ENCODE measurements around the gene DCK. TPM values are rescaled to one million over a fixed set of nuclear protein-coding genes. Genes with fewer than 3 reads are reported as not detected.

Gene DCK
- total RNA-seq, 2 experiments from 2014 or later: 90.1 to 146 TPM

DNA sequence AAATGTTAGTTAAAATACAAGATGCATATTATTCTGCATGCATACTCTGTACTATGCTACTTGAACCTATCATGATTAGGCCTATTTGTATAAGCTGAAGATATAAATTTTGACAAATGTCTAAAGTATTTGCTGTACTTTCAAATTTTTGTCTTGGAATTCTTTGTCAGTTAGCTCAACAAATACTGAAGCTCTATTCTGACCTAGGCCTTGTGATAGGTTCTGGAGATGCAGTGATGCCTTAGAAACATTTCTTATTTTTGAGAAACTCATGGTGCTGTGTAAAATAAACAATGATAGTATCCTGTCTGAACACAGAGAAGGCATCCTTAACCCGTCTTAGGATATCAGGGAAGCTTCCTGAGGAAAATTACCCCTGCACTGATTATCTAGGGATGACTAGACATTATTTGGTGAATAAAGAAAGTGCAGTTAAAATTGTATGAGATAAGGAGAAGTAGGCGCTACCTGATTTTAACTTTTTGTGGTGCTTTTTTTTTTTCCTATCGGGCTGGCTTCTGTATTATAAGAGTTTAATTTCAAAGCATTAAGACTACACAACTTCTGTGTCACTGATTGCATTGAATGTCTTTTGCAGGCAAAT is 47.9 kb upstream of the DCK start:
- H3K4me3 ChIP-seq (ENCODE audit: low read depth, low read length, poor library complexity, severe bottlenecking): no peak overlapping the region
- BruUV-seq (replicated peaks): no TSS peak
- DNase-seq (ENCODE audit: low spot score): no peak
- ChIA-PET CTCF (ENCODE audit: unreplicated experiment) (no interaction called here), POLR2A (interaction anchor here (0.6 to 8.4 kb wide), 10 partner anchors 12 to 1092 kb away, joined by 3 to 84 read pairs (median 6); no protein-coding TSS in a partner anchor)
- no peaks in the 10 kb centered on the region for H3K9me3 ChIP-seq (ENCODE audit: low read length)
- H3K4me2 ChIP-seq (ENCODE audit: low read length): peak overlapping the region; percentile 25
- H3K4me1 ChIP-seq (ENCODE audit: insufficient read depth, low read length, poor library complexity, severe bottlenecking): peaks cover 34% of the 10 kb centered on the region
- no peaks in the 10 kb centered on the region for H4K20me1 ChIP-seq (ENCODE audit: insufficient read depth, low read length)
- peaks cover 6% of the 10 kb centered on the region for H3K36me3 ChIP-seq (ENCODE audit: insufficient read depth, low read length)
- H3K79me2 ChIP-seq (ENCODE audit: insufficient read depth, low read depth, low read length): peaks cover 27% of the 10 kb centered on the region; the same call in 1 of the 2 replicates
- TF ChIP-seq, protein P1, sequence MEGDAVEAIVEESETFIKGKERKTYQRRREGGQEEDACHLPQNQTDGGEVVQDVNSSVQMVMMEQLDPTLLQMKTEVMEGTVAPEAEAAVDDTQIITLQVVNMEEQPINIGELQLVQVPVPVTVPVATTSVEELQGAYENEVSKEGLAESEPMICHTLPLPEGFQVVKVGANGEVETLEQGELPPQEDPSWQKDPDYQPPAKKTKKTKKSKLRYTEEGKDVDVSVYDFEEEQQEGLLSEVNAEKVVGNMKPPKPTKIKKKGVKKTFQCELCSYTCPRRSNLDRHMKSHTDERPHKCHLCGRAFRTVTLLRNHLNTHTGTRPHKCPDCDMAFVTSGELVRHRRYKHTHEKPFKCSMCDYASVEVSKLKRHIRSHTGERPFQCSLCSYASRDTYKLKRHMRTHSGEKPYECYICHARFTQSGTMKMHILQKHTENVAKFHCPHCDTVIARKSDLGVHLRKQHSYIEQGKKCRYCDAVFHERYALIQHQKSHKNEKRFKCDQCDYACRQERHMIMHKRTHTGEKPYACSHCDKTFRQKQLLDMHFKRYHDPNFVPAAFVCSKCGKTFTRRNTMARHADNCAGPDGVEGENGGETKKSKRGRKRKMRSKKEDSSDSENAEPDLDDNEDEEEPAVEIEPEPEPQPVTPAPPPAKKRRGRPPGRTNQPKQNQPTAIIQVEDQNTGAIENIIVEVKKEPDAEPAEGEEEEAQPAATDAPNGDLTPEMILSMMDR (conservative IDR thresholded peaks at IDR 0.05; ENCODE audit: low read length): no peak
- no peak for TF ChIP-seq EZH2phosphoT487 (IDR thresholded peaks at IDR 0.05; ENCODE audit: borderline replicate concordance, low read depth, low read length)
- intact Hi-C loops (cut with micrococcal nuclease; ENCODE audit: unreplicated experiment): no loop called here
- no peak overlapping the region for H3K27ac ChIP-seq (ENCODE audit: low read depth, low read length, poor library complexity, severe bottlenecking)
- H3K9me2 ChIP-seq (ENCODE audit: insufficient read depth, low read length): no peaks in the 10 kb centered on the region
- H2AFZ ChIP-seq (ENCODE audit: low read length): no peak overlapping the region

DNA sequence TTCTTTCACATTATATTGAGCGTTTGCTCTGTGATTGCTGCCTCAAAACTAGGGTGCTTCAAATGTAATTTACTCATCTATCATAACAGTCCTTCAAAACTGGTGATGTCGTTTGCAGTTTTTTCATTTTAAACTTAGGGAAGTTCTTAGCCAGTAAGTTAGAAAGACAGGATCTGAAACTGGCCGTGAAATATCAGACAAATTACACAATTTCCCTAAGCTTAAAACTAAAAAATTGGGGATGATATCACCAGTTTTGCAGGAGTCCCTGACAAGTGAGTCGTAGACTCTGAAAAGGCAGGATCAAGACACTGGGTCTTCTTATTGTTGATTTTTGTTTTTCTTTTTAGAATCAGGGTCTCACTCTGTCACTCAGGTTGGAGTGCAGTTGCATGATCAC is 46.5 kb upstream of the DCK start:
- no peak overlapping the region for H3K27ac ChIP-seq (ENCODE audit: low read depth, low read length, poor library complexity, severe bottlenecking)
- H3K79me2 ChIP-seq (ENCODE audit: insufficient read depth, low read depth, low read length): peaks cover 19% of the 10 kb centered on the region; the same call in 1 of the 2 replicates
- POLR2A ChIA-PET: interaction anchor here (8.4 kb wide), 1 partner anchor 11 kb away, joined by 84 read pairs; no protein-coding TSS in a partner anchor
- H3K9me3 ChIP-seq (ENCODE audit: low read length): no peaks in the 10 kb centered on the region
- H3K9me2 ChIP-seq (ENCODE audit: insufficient read depth, low read length): no peaks in the 10 kb centered on the region
- H2AFZ ChIP-seq (ENCODE audit: low read length): no peak overlapping the region
- CTCF ChIA-PET (ENCODE audit: unreplicated experiment): no interaction called here
- H3K4me1 ChIP-seq (ENCODE audit: insufficient read depth, low read length, poor library complexity, severe bottlenecking): peaks cover 31% of the 10 kb centered on the region
- DNase-seq (ENCODE audit: low spot score): no peak
- peaks cover 15% of the 10 kb centered on the region for H3K36me3 ChIP-seq (ENCODE audit: insufficient read depth, low read length)
- TF ChIP-seq, protein P1 (conservative IDR thresholded peaks at IDR 0.05; ENCODE audit: low read length): no peak
- no peak for TF ChIP-seq EZH2phosphoT487 (IDR thresholded peaks at IDR 0.05; ENCODE audit: borderline replicate concordance, low read depth, low read length)
- no peak overlapping the region for H3K4me2 ChIP-seq (ENCODE audit: low read length)
- H3K4me3 ChIP-seq (ENCODE audit: low read depth, low read length, poor library complexity, severe bottlenecking): no peak overlapping the region
- no TSS peak for BruUV-seq (replicated peaks)
- H4K20me1 ChIP-seq (ENCODE audit: insufficient read depth, low read length): no peaks in the 10 kb centered on the region
- intact Hi-C loops (cut with micrococcal nuclease; ENCODE audit: unreplicated experiment): no loop called here

DNA sequence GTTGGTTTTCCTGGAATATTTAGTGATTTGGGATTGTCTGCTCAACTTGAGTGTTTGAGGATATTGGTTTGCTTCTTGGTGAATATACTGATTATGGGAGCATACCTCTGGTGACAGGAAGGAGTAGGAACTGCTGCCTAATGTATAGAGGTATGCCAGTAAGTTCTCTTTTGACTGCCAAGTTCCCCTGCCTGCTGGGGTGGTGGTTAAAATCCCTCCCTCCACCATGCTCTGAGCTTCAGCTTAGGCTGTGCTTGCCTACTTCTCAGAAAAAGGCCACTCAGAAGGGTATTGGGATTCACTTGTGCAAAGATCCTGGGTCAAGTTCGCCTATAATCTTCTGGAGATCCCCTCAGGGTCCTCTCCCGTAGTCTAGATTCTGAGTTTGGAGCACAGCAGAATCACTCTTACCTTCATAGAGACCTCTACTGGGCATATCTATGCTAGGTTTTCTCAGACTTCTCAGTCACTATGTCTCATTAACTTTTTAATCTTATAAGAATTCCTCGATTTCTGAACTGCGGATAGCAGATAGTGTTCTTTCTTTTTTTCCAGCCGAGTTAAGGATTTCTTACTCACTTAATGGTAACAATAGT is 44.7 kb upstream of the DCK start:
- POLR2A ChIA-PET: interaction anchor here (0.6 to 2.7 kb wide), 7 partner anchors 11 to 263 kb away, joined by 3 to 17 read pairs (median 3); partner anchors contain the start of gene DCK
- H3K36me3 ChIP-seq (ENCODE audit: insufficient read depth, low read length): peaks cover 15% of the 10 kb centered on the region
- H4K20me1 ChIP-seq (ENCODE audit: insufficient read depth, low read length): no peaks in the 10 kb centered on the region
- no peaks in the 10 kb centered on the region for H3K9me2 ChIP-seq (ENCODE audit: insufficient read depth, low read length)
- H3K4me2 ChIP-seq (ENCODE audit: low read length): no peak overlapping the region
- BruUV-seq (replicated peaks): no TSS peak
- H3K27ac ChIP-seq (ENCODE audit: low read depth, low read length, poor library complexity, severe bottlenecking): no peak overlapping the region
- no peak for TF ChIP-seq EZH2phosphoT487 (IDR thresholded peaks at IDR 0.05; ENCODE audit: borderline replicate concordance, low read depth, low read length)
- TF ChIP-seq, protein P1 (conservative IDR thresholded peaks at IDR 0.05; ENCODE audit: low read length): peak; percentile 55
- no peak overlapping the region for H3K4me3 ChIP-seq (ENCODE audit: low read depth, low read length, poor library complexity, severe bottlenecking)
- CTCF ChIA-PET (ENCODE audit: unreplicated experiment): interaction anchor here (0.6 kb wide), 1 partner anchor 12 kb away, joined by 3 read pairs; no protein-coding TSS in a partner anchor
- intact Hi-C loops (cut with micrococcal nuclease; ENCODE audit: unreplicated experiment): no loop called here
- H3K4me1 ChIP-seq (ENCODE audit: insufficient read depth, low read length, poor library complexity, severe bottlenecking): peaks cover 13% of the 10 kb centered on the region
- no peaks in the 10 kb centered on the region for H3K9me3 ChIP-seq (ENCODE audit: low read length)
- peaks cover 10% of the 10 kb centered on the region; the same call in 1 of the 2 replicates for H3K79me2 ChIP-seq (ENCODE audit: insufficient read depth, low read depth, low read length)
- H2AFZ ChIP-seq (ENCODE audit: low read length): no peak overlapping the region
- no peak for DNase-seq (ENCODE audit: low spot score)
